Hepatic stellate cell (primary cell): ENCODE measurements around the gene AKT2.

ENCODE experiments used
- DNase-seq: peaks from one replicate; pipeline ENCODE4 v3.0.0; 2011; ENCODE audit warnings: low spot score

The AKT2 gene

DNA sequence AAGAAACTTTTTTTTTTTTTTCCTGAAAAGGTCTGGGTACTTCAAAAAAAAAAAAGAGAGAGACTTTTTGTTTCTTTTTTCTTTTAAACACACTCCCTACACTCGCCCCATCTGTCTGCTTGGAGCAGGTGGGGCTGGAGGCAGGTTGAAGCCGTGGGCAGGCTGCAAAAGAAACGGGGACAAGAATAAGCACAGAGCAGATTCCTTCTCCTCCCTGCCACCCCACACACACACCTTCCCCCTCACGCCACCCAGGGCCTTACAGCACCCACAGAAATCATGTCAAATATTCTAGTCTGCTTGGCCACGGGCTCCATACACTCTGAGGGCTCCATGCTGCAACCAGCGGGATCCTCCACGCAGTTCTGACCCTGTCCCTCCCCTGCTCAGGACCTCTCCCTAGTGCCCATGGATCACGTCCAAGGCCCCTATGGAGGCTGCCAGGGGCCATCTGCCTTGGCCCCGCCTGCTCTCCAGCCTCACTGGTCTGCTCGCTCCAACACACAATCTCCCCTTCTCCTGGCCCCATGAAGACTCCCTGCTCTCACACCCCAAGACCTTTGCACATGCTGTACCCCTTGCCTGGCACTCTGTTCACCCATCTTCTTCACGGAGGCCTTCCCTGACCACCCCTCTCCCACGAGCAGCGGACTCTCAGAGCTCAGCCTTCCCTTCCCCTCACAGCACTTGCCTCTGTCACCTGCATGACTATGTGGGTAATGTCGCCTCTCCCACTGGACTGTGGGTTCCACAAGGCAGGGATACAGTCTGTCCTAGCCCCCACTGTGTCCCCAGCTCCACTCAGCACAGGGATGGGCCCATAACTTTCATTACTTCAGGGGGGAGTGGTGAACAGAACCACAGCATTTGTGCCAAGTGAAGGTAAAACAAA is 11.4 kb downstream of the AKT2 start:
- DNase-seq, result no peak

DNA sequence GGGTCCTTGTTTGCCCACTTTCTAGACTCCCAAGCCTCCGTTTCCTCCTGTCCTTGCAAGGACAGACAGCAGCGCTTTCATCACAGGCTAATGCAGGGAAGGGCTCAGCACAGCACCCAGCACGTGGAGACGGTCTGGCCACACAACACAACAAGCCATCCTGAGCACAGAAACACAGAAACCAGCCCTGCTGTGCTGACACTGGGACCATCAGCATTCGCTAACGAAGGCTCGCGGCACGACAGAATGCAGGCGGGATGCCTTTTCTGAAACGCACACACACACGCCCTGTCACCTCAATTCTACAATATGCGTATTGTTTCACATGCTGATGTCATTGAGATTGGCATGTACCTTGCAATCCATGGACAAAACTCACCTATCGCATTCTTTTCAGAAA is 12.9 kb downstream of the AKT2 start:
- DNase-seq, result no peak

DNA sequence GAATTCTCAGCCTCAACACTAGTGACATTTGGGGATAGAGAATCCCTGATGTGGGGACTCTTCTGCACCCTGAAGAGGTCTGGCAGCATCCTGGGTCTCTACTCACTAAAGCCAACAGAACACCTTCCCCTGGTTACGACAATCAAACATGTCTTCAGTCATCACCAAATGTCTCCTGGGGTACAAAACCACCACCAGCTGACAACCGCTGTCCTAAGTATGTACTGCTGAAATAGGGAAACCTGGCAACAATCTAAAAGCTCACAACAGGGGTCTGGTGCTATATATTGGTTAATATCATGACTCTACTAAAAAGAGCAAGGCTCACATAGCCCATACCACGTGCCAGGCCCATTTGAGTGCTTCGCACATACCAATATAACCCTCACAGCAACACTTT is 13.4 kb downstream of the AKT2 start:
- DNase-seq, result no peak

DNA sequence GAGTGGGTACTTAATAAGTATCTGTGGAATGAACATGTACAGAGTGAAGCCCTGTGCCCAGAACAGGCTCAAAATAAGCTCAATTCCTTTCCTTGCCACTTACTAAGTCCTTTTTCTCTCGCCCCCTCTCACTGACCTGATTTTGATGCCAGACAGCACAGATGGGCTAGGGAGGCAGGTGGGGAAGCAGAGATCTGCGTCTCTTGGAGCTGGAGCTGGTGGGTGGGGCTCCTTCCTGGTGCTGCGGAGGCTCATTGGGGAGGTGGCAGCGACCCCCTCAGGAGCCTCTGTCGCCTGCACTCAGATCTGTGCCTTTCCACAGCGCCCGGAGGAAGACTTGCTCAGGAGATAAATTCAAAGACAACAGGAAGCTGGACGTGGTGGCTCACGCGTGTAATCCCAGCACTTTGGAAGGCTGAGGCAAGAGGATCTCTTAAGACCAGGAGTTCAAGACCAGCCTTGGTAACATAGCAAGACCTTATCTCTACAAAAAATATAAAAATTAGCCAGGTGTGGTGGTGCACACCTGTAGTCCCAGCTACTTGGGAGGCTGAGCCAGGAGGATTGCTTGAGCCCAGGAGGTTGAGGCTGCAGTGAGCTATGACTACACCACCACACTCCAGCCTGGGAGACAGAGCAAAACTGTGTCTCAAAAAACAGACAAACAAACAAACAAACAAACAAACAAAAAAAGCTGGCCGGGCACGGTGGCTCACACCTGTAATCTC is 14.6 kb downstream of the AKT2 start:
- DNase-seq, result no peak

DNA sequence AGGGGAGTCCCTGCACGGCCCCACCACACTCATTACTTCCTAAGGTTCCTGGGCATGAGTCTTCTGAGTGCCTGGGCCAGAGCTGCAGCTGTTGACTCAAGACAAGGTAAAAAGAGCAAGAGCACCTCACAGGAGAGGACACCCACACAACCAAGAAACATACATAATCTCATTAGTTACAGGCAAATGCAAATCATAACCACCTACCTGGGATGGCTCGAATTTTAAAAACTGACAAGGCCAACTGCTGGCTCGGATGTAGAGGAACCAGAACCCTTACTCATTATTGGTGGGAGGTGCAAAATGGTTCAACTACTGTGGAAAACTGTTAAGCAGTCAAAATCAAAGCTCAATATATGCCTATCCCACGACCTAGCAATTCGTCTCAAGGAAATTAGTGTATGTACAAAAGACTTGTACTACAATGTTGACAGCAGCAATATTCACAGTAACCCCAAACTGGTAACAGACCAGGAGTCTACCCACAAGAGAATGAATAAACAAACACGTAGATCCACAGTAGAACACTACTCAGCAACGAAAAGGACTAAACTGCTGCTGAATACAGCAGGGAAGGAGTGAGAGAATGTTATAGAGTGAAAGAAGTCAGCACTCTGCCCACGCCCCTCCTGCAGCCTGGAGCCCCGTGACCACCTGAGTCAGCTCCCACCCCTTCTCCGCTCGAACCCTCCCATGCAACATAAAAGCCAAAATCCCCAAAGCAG is 15.8 kb downstream of the AKT2 start:
- no peak for DNase-seq

DNA sequence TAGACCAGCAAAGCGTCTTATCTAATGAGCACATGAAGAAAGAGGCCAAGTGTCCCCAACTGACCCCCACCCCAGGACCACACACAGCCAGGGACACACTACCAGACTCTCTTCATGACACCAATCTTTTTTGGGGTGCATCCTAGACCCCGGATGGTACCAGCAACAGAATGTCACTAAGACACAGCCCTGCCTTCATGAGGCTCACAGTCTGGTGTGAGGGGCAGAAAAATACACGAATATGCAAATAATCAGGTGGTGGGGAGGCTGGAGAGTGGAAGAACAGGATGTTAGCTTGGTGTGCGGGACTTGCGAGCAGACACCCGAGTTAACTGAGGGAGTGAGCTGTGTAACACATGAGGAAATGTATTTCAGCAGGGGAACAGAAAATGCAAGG is 17.5 kb downstream of the AKT2 start:
- DNase-seq, result no peak

DNA sequence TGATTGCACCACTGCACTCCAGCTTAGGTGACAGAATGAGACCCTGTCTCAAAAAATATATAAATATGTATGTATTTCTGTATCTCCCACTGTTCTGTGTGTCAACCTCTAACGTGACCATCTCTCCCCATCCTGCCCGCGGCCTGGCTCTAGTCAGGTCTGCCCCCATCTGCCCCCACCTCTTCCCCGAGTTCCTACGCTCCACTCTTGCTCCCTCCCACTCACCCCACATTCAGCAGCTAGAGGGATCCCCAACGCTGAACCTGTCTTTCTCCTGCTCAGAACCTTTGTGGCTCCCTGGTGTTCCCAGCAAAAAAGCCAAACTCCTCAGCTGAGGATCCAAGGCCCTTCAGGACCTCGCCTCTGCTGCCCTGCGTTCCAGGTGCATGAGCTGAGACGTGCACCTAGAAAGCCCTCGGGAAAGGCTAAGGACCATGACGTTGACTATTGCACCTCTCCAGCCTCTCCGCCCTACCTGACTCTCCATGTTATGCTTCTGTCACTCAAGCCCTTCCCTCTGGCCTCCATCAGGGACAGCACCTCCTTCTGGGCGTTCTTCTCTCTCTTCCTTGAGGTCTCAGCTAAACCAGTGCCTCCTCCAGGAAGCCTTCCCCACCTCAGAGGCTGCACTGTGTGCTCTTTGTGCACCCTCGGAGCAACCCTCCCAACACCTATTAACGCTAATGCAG is 18.1 kb downstream of the AKT2 start:
- no peak for DNase-seq

DNA sequence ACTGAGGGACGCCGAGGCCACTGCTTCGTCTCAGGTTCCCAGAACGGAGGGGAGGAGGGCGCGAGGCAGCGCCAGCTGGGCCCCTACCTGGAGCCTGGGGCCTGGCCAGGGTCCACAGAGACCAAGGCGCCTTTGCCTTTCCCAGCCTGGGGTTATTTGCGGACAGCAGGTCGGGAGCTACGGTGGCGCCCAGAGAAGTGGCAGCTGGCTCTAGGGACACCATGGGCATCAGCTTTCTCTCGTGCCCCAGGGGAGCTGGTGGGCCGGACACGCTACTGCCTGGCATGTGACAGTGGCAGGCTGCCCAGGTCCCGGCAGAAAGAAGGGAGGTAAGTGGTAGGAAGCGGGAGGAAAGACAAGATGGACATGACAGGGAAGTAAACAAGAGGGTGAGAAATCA is 19.0 kb downstream of the AKT2 start:
- DNase-seq, result no peak

DNA sequence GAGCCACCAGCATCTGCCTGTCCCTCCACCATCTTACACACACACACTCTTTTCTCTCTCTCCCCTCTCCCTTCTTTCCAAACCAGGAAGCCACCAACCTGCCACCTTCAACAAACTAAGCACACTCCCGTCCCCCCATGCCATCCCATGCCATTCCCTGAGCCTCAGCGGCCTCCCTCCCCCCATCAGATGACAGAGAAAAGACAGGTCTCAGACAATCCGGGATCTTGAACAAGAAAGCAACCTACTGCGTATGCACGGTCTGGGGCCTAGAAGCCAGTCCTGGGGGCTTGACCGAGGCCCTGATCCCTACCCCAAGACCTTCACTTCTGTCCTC is 19.4 kb downstream of the AKT2 start:
- DNase-seq, result no peak

DNA sequence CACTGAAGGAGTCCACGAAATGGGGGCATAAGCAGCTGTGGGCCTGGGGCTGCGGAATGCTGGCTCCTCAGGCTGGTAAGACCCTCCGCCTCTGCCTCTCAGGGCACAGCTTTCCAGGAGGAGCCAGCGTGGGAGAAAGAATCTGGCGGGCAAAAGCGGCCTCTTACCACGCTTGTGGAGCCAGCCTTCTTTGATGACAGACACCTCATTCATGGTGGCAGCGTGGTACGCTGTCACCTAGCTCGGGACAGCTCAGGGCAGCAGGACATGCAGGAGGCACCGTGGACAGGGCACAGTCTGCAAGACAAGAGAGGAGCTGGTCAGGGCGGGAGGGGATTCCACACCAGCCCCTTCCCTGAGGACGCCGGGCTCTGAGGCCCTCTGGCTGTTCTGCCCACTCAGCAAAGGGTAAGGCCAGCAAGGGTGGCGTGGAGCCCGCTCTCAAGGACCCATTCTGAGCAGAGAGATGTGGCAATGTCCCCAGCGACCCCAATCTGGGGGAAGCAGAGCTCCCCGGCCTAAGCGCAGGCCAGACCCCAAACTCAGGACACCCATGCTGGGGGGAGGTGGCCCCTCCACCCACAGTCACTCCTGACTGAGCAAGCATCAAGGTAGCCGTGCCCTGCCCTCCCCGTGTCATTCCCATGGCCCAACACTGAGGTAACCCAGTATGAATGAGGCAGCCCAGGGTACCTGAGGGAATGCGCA is 19.9 kb downstream of the AKT2 start:
- no peak for DNase-seq

DNA sequence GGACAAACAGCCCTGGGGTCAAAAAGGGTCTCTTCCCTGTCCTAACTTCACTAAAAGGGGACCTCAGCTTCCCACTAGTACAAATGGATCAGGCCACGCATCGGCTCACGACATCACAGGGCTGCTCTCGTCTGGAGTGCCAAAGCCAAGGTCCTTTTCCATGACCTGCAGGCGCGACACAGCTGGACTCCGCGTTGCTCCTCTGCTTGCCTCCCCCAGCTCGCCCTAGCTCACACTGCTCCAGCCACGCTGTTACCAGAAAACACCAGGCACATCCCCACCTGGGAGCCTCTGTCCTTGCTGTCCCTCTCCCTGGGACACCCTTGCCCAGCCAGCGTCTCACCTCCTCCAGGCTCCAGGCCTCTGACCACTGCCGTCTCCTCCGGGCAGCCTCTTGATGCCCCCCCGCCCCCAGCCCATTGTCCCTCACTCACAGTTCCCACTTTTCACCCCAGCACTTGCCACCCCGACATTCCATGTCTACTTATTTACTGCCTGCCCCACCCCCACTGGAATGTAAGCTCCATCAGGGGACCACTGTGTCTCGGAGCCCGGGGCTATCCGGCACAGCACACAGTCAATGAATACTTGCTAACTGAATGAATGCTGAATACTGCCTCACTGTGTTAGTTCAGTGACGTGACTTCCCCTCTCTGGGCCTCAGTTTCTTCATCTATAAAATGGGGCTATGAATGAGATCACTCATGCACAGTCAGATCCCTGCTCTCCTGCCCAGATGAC is 20.7 kb downstream of the AKT2 start:
- no peak for DNase-seq

DNA sequence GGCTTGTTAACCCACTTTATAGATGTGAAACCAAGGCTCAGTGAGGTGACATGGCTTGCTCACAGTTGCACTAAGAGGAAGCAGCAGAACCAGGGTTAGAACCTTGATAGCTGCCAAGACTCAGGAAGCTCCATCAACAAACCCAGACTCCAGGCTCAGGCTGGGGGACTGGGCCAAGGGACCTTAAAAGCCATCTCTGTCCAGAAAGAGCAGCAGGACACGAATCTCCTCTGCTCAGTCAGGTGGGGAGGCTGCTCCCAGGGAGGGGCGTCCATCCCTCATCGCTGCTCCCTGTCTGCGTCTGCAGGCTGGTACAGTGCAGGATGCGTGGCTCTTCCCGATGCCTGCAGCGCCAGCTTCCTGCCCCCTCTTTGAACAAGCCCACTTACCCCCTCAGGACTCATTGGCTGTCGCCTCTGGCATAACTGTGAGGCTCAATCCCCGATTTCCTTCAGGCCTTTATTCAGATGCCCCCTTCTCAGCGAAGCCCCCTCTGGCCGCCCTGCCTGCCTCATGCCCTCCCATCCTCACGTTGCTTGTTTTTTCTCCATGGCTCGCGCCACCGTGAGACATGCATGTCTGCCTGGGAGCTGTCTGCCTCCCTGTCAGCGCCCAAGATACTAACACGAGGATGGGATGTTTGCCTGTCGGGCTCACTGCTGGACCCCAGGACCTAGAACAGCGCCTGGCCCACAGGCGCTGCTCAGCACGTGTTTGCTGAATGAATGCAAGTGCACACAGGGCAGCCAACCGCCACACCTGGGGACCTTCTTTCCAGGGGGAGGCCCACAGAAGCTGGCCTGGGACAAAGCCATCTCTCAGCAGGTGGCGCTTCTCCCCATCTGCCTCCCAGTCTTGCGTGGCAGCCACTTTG is 21.5 kb downstream of the AKT2 start:
- no peak for DNase-seq

DNA sequence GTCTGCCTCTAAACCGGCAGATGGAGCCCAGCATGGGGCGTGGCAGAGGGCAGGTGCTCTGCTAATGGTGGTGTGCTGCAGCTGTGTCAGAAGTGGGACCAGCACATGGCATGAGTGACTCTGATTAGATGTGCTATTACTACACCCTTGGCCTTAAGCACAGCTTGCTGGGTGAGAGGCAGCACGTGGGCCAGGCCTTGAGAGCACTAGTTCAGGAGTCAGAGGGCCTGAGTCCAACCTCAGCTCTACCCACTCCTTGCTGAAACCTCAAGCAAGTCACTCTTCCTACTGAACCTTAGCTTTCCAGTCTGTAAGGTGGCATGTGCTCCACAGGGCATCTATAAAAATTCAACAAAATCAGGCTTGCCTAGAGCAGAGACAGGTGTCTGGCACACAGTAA is 22.7 kb downstream of the AKT2 start:
- DNase-seq, result no peak

DNA sequence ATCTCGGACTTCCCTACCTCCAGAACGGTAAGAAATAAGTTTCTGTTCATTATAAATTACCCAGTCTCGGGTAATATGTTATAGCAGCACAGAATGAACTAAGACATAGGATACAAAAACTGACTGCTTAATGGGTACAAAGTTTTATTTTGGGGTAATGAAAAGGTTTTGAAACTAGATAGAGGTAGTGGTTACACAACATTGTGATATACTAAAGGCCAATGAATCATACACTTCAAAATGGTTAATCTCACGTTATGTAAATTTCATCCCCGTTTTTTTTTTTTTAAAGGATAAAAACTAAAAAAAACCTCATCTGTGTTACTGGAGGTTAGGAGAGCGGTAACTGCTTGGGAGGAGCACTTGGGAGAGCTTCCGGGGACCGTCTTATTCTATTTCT is 23.5 kb downstream of the AKT2 start:
- DNase-seq, result no peak

DNA sequence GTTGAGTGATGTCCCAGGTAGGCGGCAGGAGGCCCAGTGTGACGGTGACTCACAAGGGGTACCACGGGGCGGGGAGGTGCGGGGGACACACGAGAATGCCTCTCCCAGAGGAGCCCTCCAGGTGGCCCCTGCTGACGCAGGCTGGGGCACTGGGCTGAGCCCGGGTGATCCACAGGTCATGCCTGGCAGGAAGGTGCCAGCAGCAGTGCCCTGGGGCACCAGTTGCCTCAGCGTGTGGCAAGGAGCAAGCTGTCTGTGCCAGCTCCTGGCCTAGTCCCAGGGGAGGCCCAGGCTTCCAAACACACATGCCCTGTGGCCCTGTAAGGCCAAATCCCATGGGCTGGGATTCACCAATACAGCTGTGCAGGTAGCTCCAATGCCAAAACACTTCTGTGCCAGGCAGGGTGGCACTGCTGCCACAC is 28.0 kb downstream of the AKT2 start:
- DNase-seq, result no peak

DNA sequence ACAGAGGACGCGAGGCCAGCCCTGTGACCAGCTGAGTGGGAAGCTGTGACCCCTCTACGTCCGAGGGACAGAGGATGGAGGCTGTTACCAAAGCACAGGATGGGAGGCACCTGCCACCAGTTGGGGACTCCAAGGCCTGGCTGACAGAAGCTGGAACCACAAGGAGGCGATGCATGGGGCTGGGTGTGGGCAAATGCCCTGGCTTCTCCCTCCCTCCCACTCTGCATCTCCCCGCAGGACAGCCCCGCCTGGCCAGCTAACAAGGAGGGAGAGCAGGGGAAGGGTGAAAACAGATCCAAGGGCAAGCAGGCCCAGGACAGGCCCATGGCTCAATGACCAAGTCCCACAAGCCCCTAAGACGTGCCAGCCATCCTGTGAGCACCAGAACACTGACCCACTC is 28.6 kb downstream of the AKT2 start:
- DNase-seq, result no peak

DNA sequence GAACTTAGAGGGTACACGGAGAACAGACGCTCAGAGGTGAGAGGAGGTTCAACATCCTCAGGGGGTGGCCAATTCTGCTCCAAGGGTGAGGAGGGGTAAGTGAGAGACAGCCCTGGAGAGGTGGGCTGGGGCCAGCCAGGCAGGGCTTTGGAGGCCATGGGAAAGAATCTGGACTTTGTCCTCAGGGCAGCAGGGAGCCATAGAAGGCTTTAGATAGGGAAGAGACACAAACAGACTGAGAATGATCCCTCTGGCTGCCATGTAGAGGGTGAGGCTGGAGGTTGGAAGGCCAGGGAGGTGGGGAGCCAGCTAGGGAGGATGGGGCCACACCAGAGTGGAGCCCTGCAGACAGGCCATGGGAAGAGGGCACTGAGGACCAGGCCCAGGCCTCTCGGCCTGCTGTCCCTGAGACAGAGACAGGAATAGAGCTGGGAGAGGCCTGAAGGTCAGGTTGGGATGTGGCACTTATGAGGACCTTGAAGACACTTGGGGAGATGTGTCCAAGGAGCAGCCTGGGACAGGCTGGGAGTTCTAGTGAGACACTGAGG is 29.5 kb downstream of the AKT2 start:
- DNase-seq, result no peak

DNA sequence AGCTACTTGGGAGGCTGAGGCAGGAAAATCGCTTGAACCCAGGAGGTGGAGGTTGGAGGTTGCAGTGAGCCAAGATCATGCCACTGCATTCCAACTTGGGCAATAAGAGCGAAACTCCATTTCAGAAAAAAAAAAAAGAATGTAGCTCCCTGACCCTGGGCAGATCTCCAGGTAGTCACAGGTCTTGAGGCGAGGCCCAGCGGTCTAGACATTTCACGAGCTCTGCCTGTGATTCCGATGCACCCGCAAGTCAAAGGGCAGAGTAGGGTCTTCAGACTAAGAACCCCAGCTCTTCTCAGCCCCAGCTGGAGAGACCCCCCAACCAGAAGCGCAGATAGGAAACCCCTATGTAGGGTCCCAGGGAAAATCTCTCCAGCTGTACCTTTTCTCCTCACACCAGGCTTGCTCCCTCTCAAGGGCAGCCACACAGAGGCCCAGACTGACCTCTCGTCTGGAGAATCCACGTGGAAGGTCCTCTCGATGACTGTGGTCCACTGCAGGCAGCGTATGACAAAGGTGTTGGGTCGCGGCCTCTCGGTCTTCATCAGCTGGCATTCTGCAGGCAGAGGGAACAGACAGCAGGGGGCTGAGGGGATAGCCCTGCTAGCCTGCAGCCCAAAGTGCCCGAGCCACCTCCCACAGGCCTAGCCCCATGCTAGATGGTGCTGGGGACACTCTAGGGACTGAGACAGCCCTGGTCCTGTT is 30.3 kb downstream of the AKT2 start:
- DNase-seq, result no peak

DNA sequence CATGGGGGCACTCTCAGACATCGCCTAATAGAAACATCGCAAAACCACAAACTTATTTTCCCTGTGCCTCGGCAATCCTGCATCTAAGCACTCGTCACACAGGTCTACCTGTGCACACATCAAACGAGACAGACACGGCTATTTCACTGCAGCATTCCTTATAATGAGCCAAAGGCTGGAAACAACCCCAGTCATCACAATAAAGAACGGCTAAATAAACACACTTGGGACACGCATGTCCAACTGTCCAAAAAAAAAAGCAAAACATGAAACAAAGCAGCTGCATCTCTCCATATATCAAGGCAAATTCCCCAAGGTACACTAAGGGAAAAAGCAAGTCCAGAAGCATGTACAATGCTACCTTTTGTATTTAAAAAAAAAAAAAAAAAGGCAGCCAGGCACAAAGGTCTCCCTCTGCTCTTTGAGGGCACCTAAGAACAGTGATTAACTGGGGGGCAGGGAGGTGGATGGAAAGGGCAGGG is 31.5 kb downstream of the AKT2 start:
- no peak for DNase-seq
